GM19238 (cell line): ENCODE measurements around the gene PAX7.
A peak's percentile ranks its signal among the peaks of the same experiment; 100 is the strongest.
"Not testable (repeated sequence)": the region's sequence is repeated elsewhere in the genome, so short reads cannot be mapped to it uniquely, and the experiment has no call there.

ENCODE experiments used
- DNase-seq: peaks from one replicate; pipeline ENCODE4 v3.0.0; 2011; ENCODE audit warnings: low spot score; ENCODE audit not compliant: insufficient read length

PAX7 gene

GRCh38 chr1:18630511-18631495, at the start of gene PAX7:
PAX7 (plus strand) TSS chr1:18630846; CDS start chr1:18631604, 758 bp downstream.
- DNase-seq, result no peak

GRCh38 chr1:18581420-18581880, 49.2 kb upstream of the PAX7 start:
- peak; percentile 70 for DNase-seq

- no peak for DNase-seq
Measured at GRCh38 chr1:18582890-18583289, 47.8 kb upstream of the PAX7 start.

GRCh38 chr1:18583326-18583941, 47.2 kb upstream of the PAX7 start:
- no peak for DNase-seq

- DNase-seq, result not testable (repeated sequence)
Measured at GRCh38 chr1:18586016-18586415, 44.6 kb upstream of the PAX7 start.

DNA sequence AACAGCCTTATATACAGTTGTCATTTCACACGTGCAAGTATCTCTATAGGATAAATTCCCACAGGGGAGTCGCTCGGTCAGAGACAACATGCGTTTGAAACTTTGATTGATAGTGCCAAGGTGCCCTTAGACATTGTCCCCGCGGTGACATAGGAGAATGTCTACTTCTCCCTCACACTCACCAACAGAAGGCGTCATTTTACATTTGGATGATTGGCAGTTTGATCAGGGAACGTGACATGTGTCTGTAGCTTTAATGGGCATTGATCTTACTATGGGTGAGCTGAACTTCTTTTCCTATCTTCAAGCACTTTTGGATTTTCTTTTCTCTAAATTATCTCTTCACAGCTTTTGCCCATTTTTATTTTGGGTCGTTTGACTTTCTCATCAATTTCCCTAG, 42.6 kb upstream of the PAX7 start:
- DNase-seq, result no peak

- no peak for DNase-seq
Measured at GRCh38 chr1:18592368-18592767, 38.3 kb upstream of the PAX7 start.

- peak; percentile 27 for DNase-seq
Measured at GRCh38 chr1:18597160-18598042, 33.2 kb upstream of the PAX7 start.

GRCh38 chr1:18599086-18599485, 31.6 kb upstream of the PAX7 start:
- DNase-seq, result no peak

DNA sequence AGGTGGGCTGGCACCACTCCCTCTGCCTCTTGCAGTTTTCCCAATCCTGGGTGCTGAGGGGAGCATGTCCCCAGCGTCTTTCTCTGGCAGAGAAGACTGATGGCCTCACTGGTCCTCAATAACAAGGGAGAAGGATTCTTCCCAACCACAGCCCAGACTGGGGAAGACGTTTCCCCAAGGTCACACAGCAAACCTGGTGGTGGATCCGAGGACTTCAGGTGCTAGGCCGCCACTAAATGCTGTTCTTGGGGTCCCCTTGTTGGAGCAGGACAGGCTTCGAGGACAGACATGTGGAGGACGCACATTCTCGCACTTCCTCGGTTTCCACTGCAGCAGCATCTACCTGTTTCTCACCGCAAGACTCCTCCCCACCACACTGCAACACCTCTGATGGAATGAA, 30.9 kb upstream of the PAX7 start:
- DNase-seq, result no peak

DNA sequence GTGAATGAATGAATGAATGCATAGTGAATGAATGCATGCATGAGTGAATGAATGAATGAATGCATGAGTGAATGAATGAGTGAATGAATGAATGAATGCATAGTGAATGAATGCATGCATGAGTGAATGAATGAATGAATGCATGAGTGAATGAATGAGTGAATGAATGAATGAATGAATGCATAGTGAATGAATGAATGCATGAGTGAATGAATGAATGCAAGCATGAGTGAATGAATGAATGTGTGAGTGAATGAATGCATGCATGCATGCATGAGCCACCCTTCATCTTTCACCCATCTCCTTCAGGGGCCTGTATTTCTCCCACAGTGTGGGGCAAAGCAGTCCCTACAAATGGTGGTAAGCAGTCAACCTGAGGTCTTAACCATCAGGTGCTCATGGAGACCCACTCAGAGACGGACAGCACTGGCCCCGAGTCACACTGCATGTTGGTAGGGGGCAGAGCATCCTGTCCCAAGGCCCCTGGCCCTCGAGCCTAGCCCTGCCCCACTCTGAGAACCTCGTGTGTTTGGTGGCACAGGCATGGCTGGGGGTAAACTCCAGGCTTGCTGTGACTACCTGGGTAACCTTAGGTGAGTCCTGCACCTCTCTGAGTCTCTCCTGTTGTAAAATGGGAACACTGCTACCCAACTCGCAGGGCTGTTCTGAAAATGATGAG, 28.0 kb upstream of the PAX7 start:
- DNase-seq, result no peak

GRCh38 chr1:18603212-18603852, 27.3 kb upstream of the PAX7 start:
- no peak for DNase-seq

GRCh38 chr1:18606443-18607288, 24.0 kb upstream of the PAX7 start:
- DNase-seq, result no peak

DNA sequence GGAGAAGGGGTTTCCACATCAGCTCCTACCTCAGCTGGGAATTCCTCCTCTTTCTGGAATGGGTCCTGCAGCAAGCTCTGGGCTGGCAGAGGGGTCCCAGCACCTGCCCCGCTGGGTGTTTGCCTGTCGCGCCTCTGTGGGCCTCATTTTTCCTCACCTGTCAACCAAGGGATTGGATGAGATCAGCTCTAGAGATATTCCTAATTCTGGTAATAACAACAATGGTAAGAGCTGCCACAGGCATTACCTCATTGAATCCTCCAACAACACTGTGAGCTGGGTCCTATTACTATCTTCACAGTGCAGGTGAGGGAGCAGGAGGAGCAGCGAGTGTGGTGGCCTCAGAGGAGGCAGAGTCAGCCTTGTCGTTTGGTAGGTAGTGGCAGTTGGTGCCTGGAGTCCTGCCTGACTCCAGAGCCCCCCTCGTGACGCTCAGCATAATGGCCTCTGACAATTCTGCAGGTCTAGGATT, 23.3 kb upstream of the PAX7 start:
- DNase-seq, result no peak

GRCh38 chr1:18608534-18608933, 22.1 kb upstream of the PAX7 start:
- DNase-seq, result no peak

DNA sequence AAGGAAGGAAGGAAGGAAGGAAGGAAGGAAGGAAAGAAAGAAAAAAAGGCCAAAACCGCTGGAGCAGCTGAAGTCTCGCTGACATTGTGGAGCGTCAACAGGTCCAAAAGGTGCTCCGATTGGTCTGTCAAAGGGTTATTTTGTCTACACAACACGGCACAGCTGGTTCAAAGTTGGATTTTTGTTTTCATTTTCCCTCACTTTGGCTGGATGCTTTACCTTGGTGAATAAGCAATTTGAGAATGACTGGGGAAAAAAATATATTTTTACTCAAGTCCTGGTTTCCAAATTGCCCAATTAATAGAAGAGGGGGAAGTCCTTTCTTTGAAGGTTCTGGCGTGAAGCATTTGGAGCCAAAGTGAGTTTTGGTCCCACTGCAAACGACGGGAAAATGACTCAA, 19.3 kb upstream of the PAX7 start:
- DNase-seq, result no peak

DNA sequence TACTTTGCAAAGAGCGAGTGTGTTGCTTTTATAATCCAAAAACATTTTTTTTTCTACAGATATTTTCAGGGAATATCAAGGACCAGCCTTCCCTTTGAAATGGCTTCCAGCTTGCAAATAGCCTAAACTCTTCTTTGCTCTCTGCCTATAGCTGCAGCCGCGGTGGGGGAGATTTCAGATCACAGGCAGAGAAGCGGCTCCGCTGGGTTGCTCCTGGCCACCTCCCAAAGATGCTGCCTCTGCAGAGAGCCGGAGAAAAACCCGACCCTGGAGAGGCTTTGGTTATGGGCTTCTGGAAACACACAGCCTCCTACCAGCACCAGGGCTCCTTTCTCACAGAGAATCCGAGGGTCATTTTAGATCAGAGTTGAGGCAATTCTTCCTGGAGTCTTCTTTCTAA, 18.6 kb upstream of the PAX7 start:
- DNase-seq, result no peak

GRCh38 chr1:18614069-18614735, 16.4 kb upstream of the PAX7 start:
- no peak for DNase-seq
